H9 (cell line): ENCODE measurements around the gene ROCK1. TPM values are rescaled to one million over a fixed set of nuclear protein-coding genes. Genes with fewer than 3 reads are reported as not detected.

Experiments
- DNase-seq: peaks from one replicate; pipeline ENCODE4 v3.0.0-alpha.2; 2017
- H2AFZ ChIP-seq: one replicate; pipeline ENCODE4 v1.6.1; 2013; ENCODE audit warnings: mild to moderate bottlenecking, low read length, control low read depth, moderate library complexity
- H2AK5ac ChIP-seq: 2 replicates; pipeline ENCODE4 v1.6.1; 2013; ENCODE audit warnings: low read length, control low read depth, mixed read lengths; ENCODE audit not compliant: insufficient read length
- H2BK120ac ChIP-seq: one replicate; pipeline ENCODE4 v1.6.1; 2013; ENCODE audit warnings: low read depth, mild to moderate bottlenecking, low read length, control low read depth, inconsistent platforms; ENCODE audit not compliant: poor library complexity, severe bottlenecking
- H2BK12ac ChIP-seq: 2 replicates; pipeline ENCODE4 v1.6.1; 2013; ENCODE audit warnings: low read length, control low read depth, mixed read lengths, low read depth; ENCODE audit not compliant: insufficient read length
- H2BK15ac ChIP-seq: 2 replicates; pipeline ENCODE4 v1.6.1; 2013; ENCODE audit warnings: low read depth, low read length, control low read depth
- H2BK20ac ChIP-seq: one replicate; pipeline ENCODE4 v1.6.1; 2013; ENCODE audit warnings: low read depth, mild to moderate bottlenecking, low read length, control low read depth, inconsistent platforms; ENCODE audit not compliant: poor library complexity, severe bottlenecking
- H2BK5ac ChIP-seq: 2 replicates; pipeline ENCODE4 v1.6.1; 2013; ENCODE audit warnings: low read length, control low read depth, mixed read lengths; ENCODE audit not compliant: insufficient read length
- H3K14ac ChIP-seq: 2 replicates; pipeline ENCODE4 v1.6.1; 2013; ENCODE audit warnings: low read length, control low read depth; ENCODE audit not compliant: insufficient read depth
- H3K18ac ChIP-seq: 2 replicates; pipeline ENCODE4 v1.6.1; 2013; ENCODE audit warnings: low read depth, mild to moderate bottlenecking, mixed read lengths, low read length, control low read depth; ENCODE audit not compliant: insufficient read length
- H3K23ac ChIP-seq: 2 replicates; pipeline ENCODE4 v1.6.1; 2013; ENCODE audit warnings: low read length, control low read depth, mixed read lengths, low read depth; ENCODE audit not compliant: insufficient read length
- H3K23me2 ChIP-seq: 2 replicates; pipeline ENCODE4 v1.6.1; 2013; ENCODE audit warnings: low read depth, mild to moderate bottlenecking, mixed read lengths, low read length, control low read depth; ENCODE audit not compliant: insufficient read length, poor library complexity, severe bottlenecking
- H3K27ac ChIP-seq: 2 replicates; pipeline ENCODE4 v1.5.1; 2013; ENCODE audit warnings: low read length, control low read depth, mixed read lengths, low read depth; ENCODE audit not compliant: insufficient read length
- H3K27me3 ChIP-seq: 2 replicates; pipeline ENCODE4 v1.6.1; 2013; ENCODE audit warnings: low read length, control low read depth, inconsistent platforms; ENCODE audit not compliant: insufficient read depth
- H3K4ac ChIP-seq: 2 replicates; pipeline ENCODE4 v1.6.1; 2013; ENCODE audit warnings: low read depth, mild to moderate bottlenecking, control low read depth, inconsistent platforms, low read length, moderate library complexity
- H3K4me1 ChIP-seq: 2 replicates; pipeline ENCODE4 v1.6.1; 2013; ENCODE audit warnings: low read length, control low read depth, inconsistent platforms; ENCODE audit not compliant: insufficient read depth
- H3K4me2 ChIP-seq: 2 replicates; pipeline ENCODE4 v1.6.1; 2013; ENCODE audit warnings: low read length, control low read depth, mixed read lengths; ENCODE audit not compliant: insufficient read length, insufficient read depth
- H3K56ac ChIP-seq: 2 replicates; pipeline ENCODE4 v1.6.1; 2013; ENCODE audit warnings: low read depth, mild to moderate bottlenecking, mixed read lengths, low read length, control low read depth; ENCODE audit not compliant: insufficient read length
- H3K79me1 ChIP-seq: 2 replicates; pipeline ENCODE4 v1.6.1; 2013; ENCODE audit warnings: low read depth, mild to moderate bottlenecking, moderate library complexity, low read length, control low read depth, inconsistent platforms; ENCODE audit not compliant: insufficient read depth, poor library complexity, severe bottlenecking
- H3K79me2 ChIP-seq: 2 replicates; pipeline ENCODE4 v1.6.1; 2013; ENCODE audit warnings: low read length, control low read depth, inconsistent platforms; ENCODE audit not compliant: insufficient read depth
- H3K9ac ChIP-seq: 2 replicates; pipeline ENCODE4 v1.6.1; 2013; ENCODE audit warnings: low read length, control low read depth, mixed read lengths; ENCODE audit not compliant: insufficient read length; ENCODE audit errors: extremely low read depth
- H3K9me3 ChIP-seq: one replicate; pipeline ENCODE4 v1.6.1; 2013; ENCODE audit warnings: low read depth, low read length, inconsistent platforms; ENCODE audit not compliant: control insufficient read depth
- H3T11ph ChIP-seq: one replicate; pipeline ENCODE4 v1.6.1; 2013; ENCODE audit warnings: mild to moderate bottlenecking, low read length, control low read depth, inconsistent platforms
- H4K20me1 ChIP-seq: one replicate; pipeline ENCODE4 v1.6.1; 2013; ENCODE audit not compliant: control insufficient read depth, insufficient read length, insufficient read depth
- H4K5ac ChIP-seq: 2 replicates; pipeline ENCODE4 v1.6.1; 2013; ENCODE audit warnings: low read depth, mild to moderate bottlenecking, mixed read lengths, low read length, control low read depth; ENCODE audit not compliant: insufficient read length
- H4K8ac ChIP-seq: replicated peaks from 2 replicates; pipeline ENCODE4 v1.6.1; 2013; ENCODE audit warnings: low read length, control low read depth, mixed read lengths, low read depth; ENCODE audit not compliant: insufficient read length
- H4K91ac ChIP-seq: 2 replicates; pipeline ENCODE4 v1.6.1; 2013; ENCODE audit warnings: low read depth, mild to moderate bottlenecking, moderate library complexity, mixed read lengths, low read length, control low read depth; ENCODE audit not compliant: insufficient read length
- H3K27ac Mint-ChIP-seq, 3 experiments: 2 replicates in 2 of 3; 3 replicates in 1 of 3; pipeline ENCODE4 v1.8.0; 2020 to 2021; ENCODE audit warnings: mixed read lengths in 3 of 3, mild to moderate bottlenecking in 1 of 3, moderate library complexity in 1 of 3
- H3K27me3 Mint-ChIP-seq: 2 replicates; pipeline ENCODE4 v1.8.0; 2021; ENCODE audit warnings: low read depth, mild to moderate bottlenecking, moderate library complexity, mixed read lengths
- H3K36me3 Mint-ChIP-seq, 3 experiments: 2 replicates in 2 of 3; 3 replicates in 1 of 3; pipeline ENCODE4 v1.8.0; 2020 to 2021; ENCODE audit warnings: low read depth in 3 of 3, mixed read lengths in 3 of 3; ENCODE audit not compliant: insufficient read depth in 1 of 3
- H3K4me1 Mint-ChIP-seq, 2 experiments: 2 replicates each; pipeline ENCODE4 v1.8.0; 2020; ENCODE audit warnings: mixed read lengths in 2 of 2
- H3K4me3 Mint-ChIP-seq, 2 experiments: 2 replicates in 1 of 2; 3 replicates in 1 of 2; pipeline ENCODE4 v1.8.0; 2020 to 2021; ENCODE audit warnings: mild to moderate bottlenecking in 2 of 2, mixed read lengths in 2 of 2, moderate library complexity in 1 of 2
- H3K9me3 Mint-ChIP-seq, 2 experiments: 2 replicates in 1 of 2; 3 replicates in 1 of 2; pipeline ENCODE4 v1.8.0; 2020; ENCODE audit warnings: mild to moderate bottlenecking in 2 of 2, mixed read lengths in 2 of 2, moderate library complexity in 1 of 2
- WGBS: extraction: QIAGEN DNeasy Blood & Tissue Kit; methylation state at CpG from one replicate; pipeline ENCODE4 v1.1.7; 2013; ENCODE audit warnings: missing lambda C conversion rate, low lambda C conversion rate, mixed read lengths; ENCODE audit not compliant: insufficient read length; ENCODE audit errors: extremely low coverage; 5-methylcytosine and 5-hydroxymethylcytosine counted together
- total RNA-seq: library from RNA; stranded (reverse); gene quantifications from 2 replicates; pipeline ENCODE4 v1.2.1, GENCODE V29; 2021
- TF ChIP-seq, protein P1 (sequence below): fragments of 200-600 bp; sonication (generic); conservative IDR thresholded peaks from 3 replicates; pipeline ENCODE4 v1.8.0; 2021; ENCODE audit warnings: antibody characterized with exemption, mild to moderate bottlenecking

The ROCK1 gene
- total RNA-seq, 1 experiment from 2014 or later = 38.2 TPM

DNA sequence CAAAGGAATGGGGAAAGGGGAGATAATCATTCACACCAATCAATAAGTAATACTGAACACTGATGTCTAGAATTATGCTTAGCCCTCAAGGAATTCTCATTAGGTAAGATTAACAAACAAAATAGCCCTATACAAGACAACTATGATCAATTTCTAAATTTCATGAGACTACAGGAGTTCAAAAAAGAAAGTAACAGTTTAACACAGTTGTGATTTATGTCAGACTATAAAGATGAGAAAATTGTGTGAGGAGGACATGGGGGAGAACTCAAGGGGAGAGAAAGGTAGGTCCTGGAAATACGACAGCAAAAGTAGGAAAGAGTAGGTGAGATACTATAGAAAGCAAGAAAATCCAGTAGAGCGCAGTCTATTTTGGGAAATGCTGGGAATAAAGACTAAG, 14.9 kb downstream of the ROCK1 start:
- no peak overlapping the region for H3K9ac ChIP-seq
- H3K9me3 Mint-ChIP-seq = no peaks in the 10 kb centered on the region
- no peak overlapping the region for H3K27ac ChIP-seq
- H2AFZ ChIP-seq = no peak overlapping the region
- H3K79me1 ChIP-seq = no peaks in the 10 kb centered on the region
- no peaks in the 10 kb centered on the region for H3K23me2 ChIP-seq
- H4K91ac ChIP-seq = no peak overlapping the region
- H3K14ac ChIP-seq = no peak overlapping the region
- H2AK5ac ChIP-seq = no peak overlapping the region
- no peak overlapping the region for H4K8ac ChIP-seq
- no peak overlapping the region for H3K4me2 ChIP-seq
- H3K36me3 Mint-ChIP-seq = peaks cover 0 to 6% (median 0%) of the 10 kb centered on the region in 3 experiments; a peak in 2 of 7 replicates
- H3T11ph ChIP-seq = no peak overlapping the region
- no peak overlapping the region for H4K5ac ChIP-seq
- no peak overlapping the region for H3K4ac ChIP-seq
- no peak overlapping the region for H3K27ac Mint-ChIP-seq
- H3K23ac ChIP-seq = no peak overlapping the region
- peaks cover 8 to 10% of the 10 kb centered on the region in 2 experiments for H3K4me1 Mint-ChIP-seq
- H2BK20ac ChIP-seq = no peak overlapping the region
- H3K56ac ChIP-seq = no peak overlapping the region
- no peak overlapping the region for H2BK120ac ChIP-seq
- no peak overlapping the region for H3K18ac ChIP-seq
- H3K27me3 Mint-ChIP-seq = no peaks in the 10 kb centered on the region
- no peaks in the 10 kb centered on the region for H4K20me1 ChIP-seq
- H2BK15ac ChIP-seq = no peak overlapping the region
- H3K4me3 Mint-ChIP-seq = no peak overlapping the region
- no peaks in the 10 kb centered on the region for H3K4me1 ChIP-seq
- no peak overlapping the region for H2BK12ac ChIP-seq
- H2BK5ac ChIP-seq = no peak overlapping the region
- H3K79me2 ChIP-seq = peaks cover 27% of the 10 kb centered on the region; the same call in 1 of the 2 replicates
- TF ChIP-seq, protein P1, sequence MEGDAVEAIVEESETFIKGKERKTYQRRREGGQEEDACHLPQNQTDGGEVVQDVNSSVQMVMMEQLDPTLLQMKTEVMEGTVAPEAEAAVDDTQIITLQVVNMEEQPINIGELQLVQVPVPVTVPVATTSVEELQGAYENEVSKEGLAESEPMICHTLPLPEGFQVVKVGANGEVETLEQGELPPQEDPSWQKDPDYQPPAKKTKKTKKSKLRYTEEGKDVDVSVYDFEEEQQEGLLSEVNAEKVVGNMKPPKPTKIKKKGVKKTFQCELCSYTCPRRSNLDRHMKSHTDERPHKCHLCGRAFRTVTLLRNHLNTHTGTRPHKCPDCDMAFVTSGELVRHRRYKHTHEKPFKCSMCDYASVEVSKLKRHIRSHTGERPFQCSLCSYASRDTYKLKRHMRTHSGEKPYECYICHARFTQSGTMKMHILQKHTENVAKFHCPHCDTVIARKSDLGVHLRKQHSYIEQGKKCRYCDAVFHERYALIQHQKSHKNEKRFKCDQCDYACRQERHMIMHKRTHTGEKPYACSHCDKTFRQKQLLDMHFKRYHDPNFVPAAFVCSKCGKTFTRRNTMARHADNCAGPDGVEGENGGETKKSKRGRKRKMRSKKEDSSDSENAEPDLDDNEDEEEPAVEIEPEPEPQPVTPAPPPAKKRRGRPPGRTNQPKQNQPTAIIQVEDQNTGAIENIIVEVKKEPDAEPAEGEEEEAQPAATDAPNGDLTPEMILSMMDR = no peak
- WGBS = no CpG with 5 or more reads among the region's 2 CpGs
- H3K9me3 ChIP-seq = no peaks in the 10 kb centered on the region
- no peak for DNase-seq
- no peaks in the 10 kb centered on the region for H3K27me3 ChIP-seq
